Left ventricle myocardium inferior (tissue), 1 donor: Measurements from ENCODE around the gene WEE2. TPM values are rescaled to one million over a fixed set of nuclear protein-coding genes. Genes with fewer than 3 reads are reported as not detected.

Experiments used
- DNase-seq: peaks from one replicate; pipeline ENCODE4 v3.0.0-alpha.2; 2020
- H3K27ac ChIP-seq: fragments of 200-600 bp; replicated peaks from 2 replicates; pipeline ENCODE4 v1.8.0; 2021
- H3K27me3 ChIP-seq: fragments of 200-600 bp; 2 replicates; pipeline ENCODE4 v1.8.0; 2021; ENCODE audit warnings: low read depth
- H3K36me3 ChIP-seq: fragments of 200-600 bp; 2 replicates; pipeline ENCODE4 v1.8.0; 2021
- H3K4me1 ChIP-seq: fragments of 200-600 bp; 2 replicates; pipeline ENCODE4 v1.8.0; 2021
- H3K4me3 ChIP-seq: fragments of 200-600 bp; 2 replicates; pipeline ENCODE4 v1.8.0; 2021; ENCODE audit warnings: mild to moderate bottlenecking, moderate library complexity
- H3K9me3 ChIP-seq: fragments of 200-600 bp; replicated peaks from 2 replicates; pipeline ENCODE4 v1.8.0; 2021
- intact Hi-C: fragments of 100-400 bp; cut with micrococcal nuclease; formaldehyde crosslinking; loops from one replicate; pipeline ENCODE4 v1.11.0; 2022
- total RNA-seq: library from RNA; stranded (reverse); fragmentation: NEBNext Ultra II Directional; extraction: Animal tissue kit (Norgen Biotek cat#: 25700); gene quantifications from one replicate; pipeline ENCODE4 v1.2.1, GENCODE V29; 2021
- TF ChIP-seq, protein P1 (sequence below): fragments of 200-600 bp; IDR thresholded peaks from 2 replicates; pipeline ENCODE4 v1.8.0; 2021; ENCODE audit warnings: antibody characterized with exemption, mild to moderate bottlenecking, borderline replicate concordance
- donor health status: DM: no; HTN: yes; CAD: no; lungs with severe emphysema.

The WEE2 gene
- total RNA-seq, 1 donor from 2014 or later: not detected

DNA sequence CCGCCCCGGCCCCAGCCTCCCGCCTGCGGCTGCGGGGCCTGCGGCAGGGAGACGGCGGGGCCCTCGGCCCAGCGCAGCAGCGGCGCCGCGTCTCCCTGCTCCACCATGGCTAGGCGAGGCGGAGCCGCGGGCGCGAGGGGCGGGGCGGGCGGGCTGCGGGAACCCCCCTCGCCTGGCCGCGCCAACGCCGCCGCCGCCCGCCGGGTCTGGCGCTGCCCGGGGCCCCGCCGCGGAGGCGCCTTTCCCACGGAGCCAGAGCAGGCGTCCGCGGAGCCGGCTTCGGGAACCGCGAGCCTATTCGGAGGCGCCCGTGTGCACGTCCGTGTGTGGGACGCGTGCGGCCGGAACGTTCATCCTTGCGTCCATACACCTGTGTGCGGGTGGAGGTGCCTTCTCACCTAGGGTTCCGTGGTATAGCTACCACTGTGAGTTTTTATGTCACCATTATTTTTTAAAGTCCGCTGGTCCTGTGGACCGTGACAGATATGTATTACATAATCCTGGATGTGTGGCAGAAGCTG lies 6.0 kb upstream of the WEE2 start, which contains the start of gene DENND11:
DENND11 (minus strand) TSS at position 120 of the 521 bp plus-strand sequence; CDS start at position 107, 13 bp downstream.
- peak within 1 kb of the TSS; percentile 93 for H3K4me3 ChIP-seq
- no peaks in the 10 kb centered on the region for H3K9me3 ChIP-seq
- peak within 1 kb of the TSS; percentile 91 for H3K27ac ChIP-seq
- H3K27me3 ChIP-seq: no peaks in the 10 kb centered on the region
- no peaks in the 10 kb centered on the region for H3K36me3 ChIP-seq
- peak; percentile 56 for DNase-seq
- intact Hi-C loops: no loop called here
- TF ChIP-seq, protein P1, sequence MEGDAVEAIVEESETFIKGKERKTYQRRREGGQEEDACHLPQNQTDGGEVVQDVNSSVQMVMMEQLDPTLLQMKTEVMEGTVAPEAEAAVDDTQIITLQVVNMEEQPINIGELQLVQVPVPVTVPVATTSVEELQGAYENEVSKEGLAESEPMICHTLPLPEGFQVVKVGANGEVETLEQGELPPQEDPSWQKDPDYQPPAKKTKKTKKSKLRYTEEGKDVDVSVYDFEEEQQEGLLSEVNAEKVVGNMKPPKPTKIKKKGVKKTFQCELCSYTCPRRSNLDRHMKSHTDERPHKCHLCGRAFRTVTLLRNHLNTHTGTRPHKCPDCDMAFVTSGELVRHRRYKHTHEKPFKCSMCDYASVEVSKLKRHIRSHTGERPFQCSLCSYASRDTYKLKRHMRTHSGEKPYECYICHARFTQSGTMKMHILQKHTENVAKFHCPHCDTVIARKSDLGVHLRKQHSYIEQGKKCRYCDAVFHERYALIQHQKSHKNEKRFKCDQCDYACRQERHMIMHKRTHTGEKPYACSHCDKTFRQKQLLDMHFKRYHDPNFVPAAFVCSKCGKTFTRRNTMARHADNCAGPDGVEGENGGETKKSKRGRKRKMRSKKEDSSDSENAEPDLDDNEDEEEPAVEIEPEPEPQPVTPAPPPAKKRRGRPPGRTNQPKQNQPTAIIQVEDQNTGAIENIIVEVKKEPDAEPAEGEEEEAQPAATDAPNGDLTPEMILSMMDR: no peak
- H3K4me1 ChIP-seq: peaks cover 47% of the 10 kb centered on the region

DNA sequence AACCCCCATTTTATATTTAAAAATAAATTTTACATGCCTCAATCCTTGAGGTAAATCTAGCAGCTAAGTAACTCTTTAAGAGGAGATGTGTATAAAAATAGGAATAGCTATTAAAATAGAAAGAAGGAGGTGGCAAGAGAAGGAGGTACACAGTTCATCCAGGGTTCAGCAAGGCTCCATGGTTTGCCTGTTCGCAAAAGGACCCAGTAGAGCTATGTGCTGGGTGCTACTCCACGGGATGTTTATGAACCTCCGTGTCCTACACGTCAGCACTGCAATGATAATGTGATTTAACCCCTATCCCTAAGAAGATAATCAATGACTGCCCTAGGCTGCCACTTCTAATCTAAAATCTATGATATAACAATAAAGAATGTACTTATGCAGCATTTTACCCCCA lies 5.3 kb upstream of the WEE2 start:
- DNase-seq: no peak
- intact Hi-C loops: no loop called here
- TF ChIP-seq, protein P1: no peak
- H3K36me3 ChIP-seq: no peaks in the 10 kb centered on the region
- no peaks in the 10 kb centered on the region for H3K9me3 ChIP-seq
- no peaks in the 10 kb centered on the region for H3K27me3 ChIP-seq
- H3K4me1 ChIP-seq: peaks cover 40% of the 10 kb centered on the region
- no peak overlapping the region for H3K27ac ChIP-seq
- peak overlapping the region; percentile 93 for H3K4me3 ChIP-seq

DNA sequence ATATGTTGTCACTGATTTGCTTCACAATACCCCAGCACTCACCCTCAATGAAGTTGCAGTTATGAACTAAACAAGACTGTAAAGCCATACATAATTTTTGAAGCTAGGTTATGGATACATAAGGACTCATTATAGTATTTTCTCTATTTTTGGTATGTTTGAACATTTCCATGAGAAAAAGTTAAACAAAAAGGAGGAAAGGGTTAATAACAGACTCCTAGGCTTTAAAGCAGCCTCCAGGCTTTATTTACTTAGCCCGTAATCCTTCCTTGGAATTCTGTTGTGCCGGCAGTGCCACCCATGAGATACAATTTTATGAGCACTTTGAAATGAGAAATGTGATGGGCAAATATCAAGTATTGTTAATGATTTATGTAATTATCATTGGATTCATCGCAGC lies 4.0 kb upstream of the WEE2 start:
- peaks cover 36% of the 10 kb centered on the region for H3K4me1 ChIP-seq
- TF ChIP-seq, protein P1: no peak
- no peaks in the 10 kb centered on the region for H3K36me3 ChIP-seq
- H3K9me3 ChIP-seq: no peaks in the 10 kb centered on the region
- H3K27ac ChIP-seq: no peak overlapping the region
- DNase-seq: no peak
- H3K4me3 ChIP-seq: no peak overlapping the region
- H3K27me3 ChIP-seq: no peaks in the 10 kb centered on the region
- intact Hi-C loops: no loop called here

DNA sequence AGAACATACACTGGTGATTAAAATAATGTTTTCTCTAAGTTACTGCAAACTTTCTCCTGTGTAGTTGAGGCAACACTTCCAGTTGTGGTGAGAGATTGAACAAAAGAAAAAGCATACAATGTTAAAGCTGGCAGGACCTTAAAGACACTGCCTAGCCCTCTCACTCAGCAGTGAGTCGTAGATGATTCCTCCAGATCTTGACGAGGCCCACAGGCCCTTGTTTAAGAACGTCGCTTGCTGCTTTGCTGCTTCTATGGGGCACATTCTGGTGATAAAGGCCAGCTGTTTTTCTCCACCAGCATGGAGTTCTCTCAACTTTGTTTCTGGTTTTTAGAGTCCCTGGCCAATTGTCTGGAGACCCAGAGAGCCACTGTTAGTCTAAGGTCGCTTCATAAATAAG lies 3.4 kb upstream of the WEE2 start:
- Histone ChIP-seq H3K4me1 (peaks cover 32% of the 10 kb centered on the region), H3K4me3 (no peak overlapping the region), H3K27me3 (no peaks in the 10 kb centered on the region), H3K27ac (no peak overlapping the region), H3K9me3 (no peaks in the 10 kb centered on the region), H3K36me3 (no peaks in the 10 kb centered on the region)
- no peak for DNase-seq
- TF ChIP-seq, protein P1: no peak
- intact Hi-C loops: no loop called here

DNA sequence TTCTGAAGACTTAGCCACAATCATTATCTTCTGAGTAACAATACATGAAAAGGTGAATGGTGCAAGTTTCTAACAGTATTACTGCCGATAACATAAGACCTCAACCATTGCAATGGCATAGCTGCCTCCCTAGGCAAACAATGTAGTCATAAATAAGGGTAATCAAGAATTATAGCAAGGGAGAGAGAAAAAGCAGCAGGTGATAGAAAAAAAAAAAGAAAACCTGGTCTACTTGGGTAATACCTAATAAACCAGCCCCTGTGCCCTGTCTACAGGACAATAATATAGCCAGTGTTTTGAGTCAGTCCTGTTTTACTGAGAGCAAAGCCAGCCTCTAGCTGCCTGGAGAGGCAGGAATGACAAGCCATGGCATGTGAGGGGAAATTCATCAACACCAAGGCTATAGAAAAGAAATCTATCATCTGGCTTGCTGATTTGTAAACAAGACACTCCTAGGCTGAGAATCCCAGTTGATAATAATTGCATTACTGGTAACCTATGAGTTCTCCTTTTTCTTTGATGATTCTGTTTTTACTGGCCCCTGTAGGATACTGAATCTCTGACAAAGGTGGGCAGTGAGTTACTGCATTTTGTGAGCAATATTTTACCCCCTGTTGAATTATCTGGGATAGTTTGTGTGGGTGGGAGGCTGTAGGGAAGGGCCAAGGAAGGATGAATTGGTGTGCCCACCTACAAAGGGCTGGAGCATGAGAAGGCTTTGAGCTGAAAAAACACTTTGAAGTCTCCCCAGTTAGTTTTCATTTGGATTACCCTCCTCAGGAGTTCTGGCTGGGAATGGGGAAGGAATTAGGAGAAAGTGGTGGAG lies 1.7 kb upstream of the WEE2 start:
- Histone ChIP-seq H3K27ac (no peak overlapping the region), H3K27me3 (no peaks in the 10 kb centered on the region), H3K4me1 (peaks cover 15% of the 10 kb centered on the region), H3K36me3 (no peaks in the 10 kb centered on the region), H3K9me3 (no peaks in the 10 kb centered on the region), H3K4me3 (no peak overlapping the region)
- TF ChIP-seq, protein P1: no peak
- intact Hi-C loops: no loop called here
- DNase-seq: no peak
